HG02571 (cell line): ENCODE measurements around the gene FAM181A.
A peak's percentile ranks its signal among the peaks of the same experiment; 100 is the strongest.

Experiments used
- ATAC-seq: cut with Tn5 transposase; IDR thresholded peaks from one replicate; pipeline ENCODE4 v1.9.1; 2021; ENCODE audit warnings: mild to moderate bottlenecking, moderate library complexity; ENCODE audit not compliant: unreplicated experiment

FAM181A gene

GRCh38 chr14:93947282-93947681, 20.1 kb downstream of the FAM181A start:
- ATAC-seq, result no peak

DNA sequence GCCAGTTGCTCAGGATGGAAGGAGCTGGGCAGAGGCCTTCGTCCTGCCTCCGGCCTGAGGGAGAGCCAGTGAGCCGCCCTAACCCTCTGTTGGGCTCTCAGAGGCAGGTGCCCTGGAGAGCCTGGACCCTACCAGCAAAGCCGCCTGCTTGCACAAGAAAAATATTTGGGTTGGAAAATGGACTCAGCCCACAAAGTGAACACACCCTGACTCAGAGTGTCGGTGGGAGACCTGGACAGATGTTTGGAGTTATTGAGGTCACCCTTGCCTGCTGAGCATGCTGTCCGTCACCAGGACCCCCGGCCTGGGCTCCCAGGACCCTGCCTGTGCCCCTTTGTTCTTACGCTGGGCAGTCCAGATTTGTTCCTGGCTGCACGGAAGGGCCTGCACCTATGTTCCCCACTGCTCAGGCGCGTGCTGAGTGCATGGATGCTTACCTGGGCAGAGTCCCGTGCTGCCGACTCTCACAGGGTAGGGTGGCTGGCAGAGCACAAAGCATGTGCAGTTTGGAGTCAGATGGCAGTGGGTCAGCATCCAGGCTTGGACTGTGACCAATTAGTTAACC, 22.4 kb downstream of the FAM181A start:
- no peak for ATAC-seq

GRCh38 chr14:93950948-93951634, 23.9 kb downstream of the FAM181A start:
- no peak for ATAC-seq

- ATAC-seq, result no peak
These were observed 24.7 kb downstream of the FAM181A start for GRCh38 chr14:93951635-93952540.

DNA sequence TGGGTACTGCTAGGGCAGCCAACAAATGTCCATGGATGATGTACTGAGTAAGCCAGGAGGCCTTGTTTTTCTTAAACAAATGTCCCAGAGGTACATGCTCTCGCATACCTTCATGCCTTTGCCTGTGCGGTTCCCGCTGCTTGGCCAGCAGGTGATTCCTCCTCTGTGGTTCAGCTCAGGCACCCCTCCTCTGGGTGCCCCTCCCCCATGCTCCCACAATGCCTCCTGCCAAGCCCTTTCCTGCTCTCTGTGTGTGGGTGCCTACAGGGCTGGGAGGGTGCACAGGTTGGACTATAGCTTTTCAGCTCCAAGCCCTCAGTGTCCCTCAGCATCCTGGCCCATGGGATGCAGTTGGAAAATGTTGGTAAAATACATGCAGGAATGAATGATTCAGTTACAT, 25.7 kb downstream of the FAM181A start:
- ATAC-seq, result no peak

DNA sequence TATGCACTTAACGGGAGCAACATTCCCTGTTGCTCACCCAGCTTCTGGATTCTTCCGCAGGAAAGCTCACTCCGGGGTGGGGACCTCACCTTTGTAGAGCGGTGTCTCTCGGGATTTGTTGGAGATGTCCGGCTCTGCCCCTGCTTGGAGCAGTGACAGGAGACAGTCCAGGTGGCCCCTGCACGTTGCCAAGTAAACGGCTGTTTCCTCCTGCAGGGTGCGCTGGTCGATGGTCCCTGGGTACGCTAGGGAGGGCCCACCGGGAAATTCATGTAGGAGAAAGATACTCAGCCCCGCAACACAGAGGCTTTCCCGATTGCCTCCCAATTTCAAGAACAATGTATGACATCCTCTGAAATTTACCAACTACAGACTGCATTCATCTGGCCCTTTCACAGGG, 26.1 kb downstream of the FAM181A start:
- no peak for ATAC-seq

DNA sequence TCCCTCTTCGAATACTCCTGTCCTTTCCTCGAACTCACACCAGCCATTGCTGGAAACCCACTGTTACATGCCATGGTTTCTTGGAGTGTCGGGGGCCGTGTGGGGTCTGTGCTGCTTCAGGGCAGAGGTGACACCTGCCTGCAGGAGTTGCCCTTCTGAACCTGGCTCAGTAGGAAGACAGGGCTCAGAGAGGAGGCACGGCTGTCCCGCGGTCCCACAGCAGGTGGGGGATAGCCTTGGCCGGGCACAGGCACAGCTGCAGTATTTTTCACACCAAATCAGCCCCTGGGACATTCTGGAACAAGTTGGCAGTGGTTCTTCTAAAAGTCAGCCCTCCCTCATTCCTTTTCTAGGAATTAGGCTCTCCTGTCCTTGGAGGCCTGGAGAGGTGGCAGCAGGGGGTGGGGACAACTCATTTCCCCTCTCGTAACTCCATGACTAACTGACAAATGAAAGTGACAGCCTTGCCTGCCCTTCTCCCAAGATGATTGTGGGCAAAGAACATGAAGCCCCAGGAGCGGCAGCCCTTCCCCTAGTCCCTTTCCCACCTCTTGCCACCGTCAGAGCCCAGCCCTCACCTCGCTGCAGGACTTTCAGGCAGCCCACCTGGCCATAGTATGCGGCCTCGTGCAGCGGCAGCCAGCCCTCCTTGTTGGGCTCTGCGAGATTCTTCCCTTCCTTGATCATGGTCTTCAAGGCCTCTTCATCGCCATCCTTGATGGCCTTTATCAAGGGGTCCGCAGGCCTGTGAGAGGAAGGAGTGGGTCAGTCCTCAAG, 26.8 kb downstream of the FAM181A start:
- no peak for ATAC-seq

- no peak for ATAC-seq
These were observed 27.3 kb downstream of the FAM181A start for GRCh38 chr14:93954516-93954830.

DNA sequence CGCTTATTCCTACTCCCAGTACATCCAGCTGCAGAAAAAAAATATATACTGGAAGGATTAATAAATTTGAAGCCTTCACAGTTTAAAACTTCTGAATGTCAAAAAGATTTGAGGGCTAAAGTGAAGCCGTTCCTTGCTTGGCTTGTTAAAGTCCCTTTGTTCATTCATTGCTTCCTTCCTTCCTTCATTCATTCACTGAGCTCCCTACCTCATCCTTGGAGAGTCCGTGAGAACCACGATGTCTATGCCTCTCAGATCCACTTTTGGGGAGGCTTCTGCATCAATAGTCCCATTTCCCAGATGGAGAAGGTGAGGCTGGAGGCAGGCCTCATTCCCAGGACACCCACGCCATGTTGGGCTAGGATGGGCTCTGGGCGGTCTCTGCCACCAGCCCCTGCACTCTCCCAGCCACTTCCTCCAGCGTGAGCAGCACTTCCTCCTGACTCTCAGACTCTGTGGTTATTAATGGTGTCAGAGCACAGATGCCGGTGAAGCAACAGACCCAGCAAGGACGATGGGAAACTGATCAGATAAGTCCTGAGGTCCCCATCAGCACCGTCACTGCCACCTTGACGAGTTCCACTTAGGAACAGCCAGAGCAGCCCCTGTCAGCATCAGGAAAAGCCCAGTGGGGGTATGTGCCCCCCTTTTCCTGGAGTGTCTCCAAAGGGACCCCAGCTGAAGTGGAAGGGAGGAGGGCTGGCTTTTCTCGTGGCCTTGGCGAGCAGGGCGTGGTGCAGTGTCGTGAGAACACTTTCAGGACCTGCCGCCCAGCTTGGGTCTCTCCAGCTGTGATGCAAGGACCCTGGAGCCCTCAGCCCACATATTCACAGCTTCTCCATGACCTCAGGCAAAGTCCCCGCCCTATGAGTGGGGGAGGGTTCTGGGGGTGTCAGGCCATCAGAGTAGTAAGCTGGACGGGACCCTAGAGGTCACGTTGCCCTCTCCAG, 28.0 kb downstream of the FAM181A start:
- ATAC-seq, result peak; percentile 30

DNA sequence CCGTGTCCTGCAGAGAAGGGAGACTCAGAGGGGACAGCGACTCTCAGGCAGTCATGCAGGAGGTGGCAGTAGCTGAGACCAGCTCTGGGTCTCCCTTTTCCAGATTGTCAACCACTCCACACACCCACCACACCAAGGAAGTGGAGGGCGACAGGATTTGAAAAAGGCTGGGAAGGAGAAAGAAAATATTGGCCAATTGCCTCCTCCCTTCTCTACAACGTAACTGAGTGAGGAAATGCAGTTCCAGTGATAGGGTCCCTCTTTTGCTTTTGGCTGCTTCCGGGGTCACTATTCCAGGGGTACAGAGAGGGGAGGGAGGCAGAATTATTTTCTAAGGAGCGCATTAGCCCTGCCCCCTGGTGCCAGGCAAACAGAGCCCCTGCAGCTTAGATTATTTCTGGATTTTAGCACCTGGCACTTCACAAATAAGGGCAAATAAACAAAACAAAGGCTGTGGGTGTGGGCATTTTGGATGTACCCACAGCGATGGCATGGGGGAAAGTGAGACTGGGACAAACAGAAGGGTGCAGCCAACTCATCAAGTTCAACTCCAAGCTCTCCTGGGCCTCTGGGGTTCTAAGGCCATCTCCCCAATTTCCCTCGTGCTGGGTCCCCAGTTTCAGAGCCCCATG, 28.8 kb downstream of the FAM181A start:
- ATAC-seq, result no peak

- no peak for ATAC-seq
These were observed 29.6 kb downstream of the FAM181A start for GRCh38 chr14:93956514-93957332.

GRCh38 chr14:93957333-93957710, 30.2 kb downstream of the FAM181A start:
- ATAC-seq, result no peak

DNA sequence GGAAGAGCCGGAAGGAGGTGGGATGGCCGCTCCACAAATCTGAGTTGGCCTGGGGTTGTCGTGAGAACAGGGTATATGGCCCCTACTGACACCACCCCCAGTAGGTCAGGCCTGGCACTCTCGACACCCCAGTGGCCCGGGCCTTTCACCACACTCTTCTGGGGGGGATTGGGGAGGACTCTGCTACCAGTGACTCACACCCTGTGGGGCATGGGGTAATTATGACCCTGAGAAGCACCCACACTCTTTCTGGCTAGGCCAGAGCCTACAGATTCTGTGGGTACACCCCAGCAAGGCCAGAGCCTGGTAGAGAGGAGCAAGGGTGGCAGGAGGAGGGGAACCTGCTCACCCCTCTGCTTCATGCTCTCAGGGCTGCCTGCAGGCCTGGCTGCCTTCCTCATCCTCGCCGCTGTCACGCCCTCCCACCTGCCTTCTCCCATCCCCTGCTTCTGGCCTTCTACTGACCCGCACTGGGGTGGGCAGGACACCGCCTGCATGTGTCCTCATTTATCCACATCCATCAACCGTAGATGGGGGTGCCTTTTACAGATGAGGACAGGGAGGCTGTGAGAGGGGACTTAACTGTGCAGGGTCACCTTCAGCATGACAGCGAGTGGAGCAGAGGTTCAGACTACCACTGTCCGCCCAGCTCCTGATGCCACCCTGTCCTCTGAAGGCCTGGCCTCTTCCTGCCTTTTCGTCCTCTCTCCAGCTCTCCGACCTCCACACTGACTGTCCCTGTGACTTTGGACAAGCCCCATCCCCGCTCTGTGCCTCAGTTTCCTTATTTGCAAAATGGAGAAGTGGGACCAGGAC, 30.8 kb downstream of the FAM181A start:
- no peak for ATAC-seq

- ATAC-seq, result no peak
These were observed 31.6 kb downstream of the FAM181A start for GRCh38 chr14:93958567-93959238.

DNA sequence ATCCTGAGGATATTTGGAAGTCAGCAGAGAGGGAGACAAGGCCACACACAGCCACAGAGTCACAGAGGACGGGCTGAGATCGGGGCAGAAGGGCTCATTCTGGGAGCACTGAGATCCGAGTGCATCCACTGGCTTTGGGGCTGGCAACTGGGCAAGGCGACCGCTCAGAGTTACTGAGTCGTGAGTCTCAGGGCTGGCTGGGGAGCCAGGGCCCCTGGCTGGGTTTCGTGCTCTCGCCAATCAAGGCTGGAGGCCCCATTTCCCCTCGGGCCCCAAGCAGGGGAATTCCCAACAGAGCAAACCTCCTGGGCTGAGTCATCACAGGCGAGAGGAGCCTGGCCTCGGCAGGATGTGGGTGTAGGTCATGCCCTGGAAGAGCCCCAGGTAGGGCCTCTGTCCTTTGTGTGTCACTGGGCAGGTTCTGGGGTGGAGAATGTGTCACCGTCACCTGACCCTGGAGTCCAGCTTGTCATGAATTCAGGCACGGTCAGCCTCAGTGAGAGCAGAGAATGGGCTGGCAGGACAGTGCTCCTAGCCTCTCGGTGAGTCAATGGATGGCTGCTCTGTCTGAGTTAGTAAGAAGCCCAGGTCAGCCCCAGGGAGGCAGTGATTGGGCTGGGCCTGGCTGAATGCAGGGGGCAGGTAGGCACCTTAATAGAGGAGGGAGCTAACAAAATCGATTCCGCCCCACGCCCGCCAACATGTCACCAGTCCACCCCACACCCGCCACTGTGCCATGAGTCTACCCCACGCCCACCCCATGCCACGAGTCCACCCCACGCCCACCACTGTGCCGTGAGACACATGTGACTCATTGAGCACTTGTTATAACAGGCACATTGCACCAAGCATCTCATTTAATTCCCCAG, 32.3 kb downstream of the FAM181A start:
- peak; percentile 67 for ATAC-seq

DNA sequence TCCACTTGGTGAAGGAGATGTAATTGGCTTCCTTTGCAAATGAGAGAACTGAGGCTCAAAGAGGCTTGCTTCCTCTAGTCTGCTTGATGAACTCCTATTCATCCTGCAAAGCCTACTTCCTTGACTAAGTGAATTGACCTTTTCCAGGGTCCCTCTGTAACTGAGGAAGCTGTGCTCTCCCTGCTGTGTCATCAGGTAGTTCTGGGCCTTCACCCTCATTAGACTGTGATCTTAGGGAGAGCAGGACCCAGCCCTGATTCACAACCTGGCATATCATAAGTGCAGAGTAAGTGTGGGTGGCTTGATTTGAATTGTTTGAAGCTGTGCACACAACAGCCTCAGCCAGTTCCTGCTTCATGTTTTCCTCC, 32.9 kb downstream of the FAM181A start:
- no peak for ATAC-seq
